ENCODE results near the gene RNF151.

RNF151 gene

DNA sequence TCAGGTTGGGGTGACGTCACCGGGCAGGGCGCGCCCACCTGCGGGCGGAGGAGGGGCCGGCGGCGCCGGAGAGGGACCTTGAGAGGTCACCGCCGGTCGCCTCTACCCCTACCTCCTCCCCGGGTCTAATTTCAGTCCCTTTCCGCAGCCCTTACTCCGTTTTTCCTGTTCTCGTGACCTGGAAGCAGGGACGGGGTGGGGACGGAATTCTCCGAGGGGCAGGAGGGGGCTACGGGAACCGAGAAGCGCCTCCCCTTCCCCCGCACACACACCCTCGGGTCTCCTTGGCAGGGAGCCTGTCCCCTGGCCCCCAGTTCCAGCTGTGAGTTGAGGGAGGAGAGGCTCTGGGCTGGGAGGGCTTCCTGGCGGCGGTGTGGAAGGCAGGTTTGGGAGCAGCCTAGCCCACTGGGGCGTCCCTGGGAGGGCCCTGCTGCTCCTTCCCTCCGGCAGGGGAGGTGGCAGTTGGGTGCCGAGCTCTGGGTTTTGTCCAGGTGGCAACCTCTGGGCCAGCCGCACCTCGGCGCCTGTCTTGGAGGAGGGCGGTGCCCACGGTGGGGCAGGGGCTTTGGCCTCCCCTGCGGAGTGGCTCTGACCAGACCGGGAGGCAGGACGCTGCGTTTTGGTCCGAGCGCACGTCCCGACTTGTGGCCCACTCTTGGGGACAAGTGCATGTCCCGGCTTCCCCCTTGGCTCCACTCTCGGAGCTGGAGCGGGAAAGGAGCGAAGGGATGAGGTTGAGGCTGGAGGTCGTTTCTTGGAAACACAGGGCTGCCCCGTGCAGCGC is 23.9 kb downstream of the RNF151 start:
- in situ Hi-C loops (cut with HindIII; ENCODE audit: low pct_unique_long_range_greater_than_20kb, low sequenced_read_pairs): no loop called here
- TF ChIP-seq JUND (IDR thresholded peaks at IDR 0.05; ENCODE audit: low read depth): no peak
- DNase-seq (ENCODE audit: low read depth in 1 of 2, low spot score in 1 of 2): peak in 1 of 2 experiments; percentile 41

DNA sequence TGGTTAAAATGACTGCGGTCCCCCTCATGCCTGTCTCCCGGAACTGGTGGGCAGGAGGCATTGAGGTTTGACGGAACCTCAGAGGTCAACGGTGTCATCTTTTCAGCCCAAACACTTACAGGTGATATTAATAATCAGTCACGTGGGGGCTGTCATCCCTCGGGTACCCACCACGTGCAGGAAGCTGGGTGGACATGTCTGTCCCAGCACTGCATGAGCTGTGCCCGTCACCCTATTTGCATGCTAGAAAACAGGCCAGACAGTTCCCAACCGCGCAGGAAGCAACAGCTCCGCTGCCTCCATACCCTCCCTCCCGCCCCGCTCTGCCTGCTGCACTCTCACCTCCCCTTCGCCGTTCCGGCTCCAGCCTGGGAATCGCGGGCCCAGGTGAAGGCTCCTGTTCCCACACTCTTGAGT is 24.5 kb downstream of the RNF151 start:
- TF ChIP-seq JUND (IDR thresholded peaks at IDR 0.05; ENCODE audit: low read depth): no peak
- no peak for DNase-seq (ENCODE audit: low read depth in 1 of 2, low spot score in 1 of 2)
- in situ Hi-C loops (cut with HindIII; ENCODE audit: low pct_unique_long_range_greater_than_20kb, low sequenced_read_pairs): no loop called here

DNA sequence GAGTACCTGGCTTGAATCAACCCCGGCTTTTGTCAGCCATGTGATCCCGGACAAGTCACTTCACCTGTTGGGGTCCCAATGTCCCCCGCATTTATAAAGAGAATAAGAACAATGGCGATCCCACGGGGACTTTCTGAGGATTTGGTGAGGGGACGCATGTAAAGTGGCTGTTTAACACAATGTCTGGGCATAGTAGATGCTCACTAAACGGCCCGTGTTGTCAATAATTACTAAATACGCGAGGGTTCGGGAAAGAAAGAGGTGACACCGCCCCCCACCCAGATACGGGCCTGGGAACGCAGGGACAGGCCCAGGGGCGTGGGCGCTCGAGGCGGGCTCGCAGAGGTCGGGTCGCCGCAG is 24.9 kb downstream of the RNF151 start:
- no peak for TF ChIP-seq JUND (IDR thresholded peaks at IDR 0.05; ENCODE audit: low read depth)
- in situ Hi-C loops (cut with HindIII; ENCODE audit: low pct_unique_long_range_greater_than_20kb, low sequenced_read_pairs): no loop called here
- no peak for DNase-seq (ENCODE audit: low read depth in 1 of 2, low spot score in 1 of 2)

DNA sequence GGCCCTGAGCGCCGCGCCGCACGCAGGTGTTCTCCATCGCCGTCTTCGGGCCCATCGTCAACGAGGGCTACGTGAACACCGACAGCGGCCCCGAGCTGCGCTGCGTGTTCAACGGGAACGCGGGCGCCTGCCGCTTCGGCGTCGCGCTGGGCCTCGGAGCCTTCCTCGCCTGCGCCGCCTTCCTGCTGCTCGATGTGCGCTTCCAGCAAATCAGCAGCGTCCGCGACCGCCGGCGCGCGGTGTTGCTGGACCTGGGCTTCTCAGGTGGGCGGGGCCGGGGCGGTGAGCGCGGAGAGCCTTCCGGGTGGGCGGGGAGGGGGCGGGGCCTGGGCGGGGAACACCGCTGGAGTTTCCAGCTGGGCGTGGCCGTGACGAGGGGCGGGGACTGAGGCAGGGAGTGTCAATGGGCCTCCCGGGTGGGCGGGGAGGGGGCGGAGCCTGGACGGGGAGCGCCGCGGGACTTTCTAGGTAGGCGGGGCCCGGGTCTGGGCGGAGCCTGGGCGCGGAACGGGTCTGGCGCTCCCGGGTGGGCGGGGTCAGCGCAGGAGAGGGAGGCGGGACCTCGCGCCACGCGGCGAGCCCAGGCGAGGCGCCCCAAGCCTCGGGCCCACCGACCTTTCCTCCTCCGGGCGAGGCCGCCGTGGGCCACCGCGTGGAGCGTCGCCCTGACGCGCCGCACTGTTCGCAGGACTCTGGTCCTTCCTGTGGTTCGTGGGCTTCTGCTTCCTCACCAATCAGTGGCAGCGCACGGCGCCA is 25.5 kb downstream of the RNF151 start:
- peak; percentile 85 to 96 for DNase-seq (ENCODE audit: low read depth in 1 of 2, low spot score in 1 of 2)
- in situ Hi-C loops (cut with HindIII; ENCODE audit: low pct_unique_long_range_greater_than_20kb, low sequenced_read_pairs): no loop called here
- no peak for TF ChIP-seq JUND (IDR thresholded peaks at IDR 0.05; ENCODE audit: low read depth)

DNA sequence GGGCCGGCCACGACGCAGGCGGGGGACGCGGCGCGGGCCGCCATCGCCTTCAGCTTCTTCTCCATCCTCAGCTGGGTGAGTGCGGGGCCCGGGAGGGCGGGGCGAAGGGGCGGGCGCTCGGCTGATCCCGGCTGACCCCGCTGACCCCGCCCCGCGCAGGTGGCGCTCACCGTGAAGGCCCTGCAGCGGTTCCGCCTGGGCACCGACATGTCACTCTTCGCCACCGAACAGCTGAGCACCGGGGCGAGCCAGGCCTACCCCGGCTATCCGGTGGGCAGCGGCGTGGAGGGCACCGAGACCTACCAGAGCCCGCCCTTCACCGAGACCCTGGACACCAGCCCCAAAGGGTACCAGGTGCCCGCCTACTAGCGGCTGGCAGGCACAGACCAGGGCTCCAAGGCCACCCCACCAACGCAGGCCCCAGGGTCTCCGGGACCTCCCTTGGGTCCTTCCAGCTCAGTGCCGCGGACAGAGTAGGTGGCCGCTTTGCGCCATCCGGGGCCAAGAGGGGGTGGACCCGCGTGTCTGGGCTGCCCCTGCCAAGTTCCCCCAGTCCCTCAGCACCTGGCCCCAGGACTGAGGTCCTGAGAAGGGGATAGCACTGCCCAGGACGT is 26.2 kb downstream of the RNF151 start:
- TF ChIP-seq JUND (IDR thresholded peaks at IDR 0.05; ENCODE audit: low read depth): no peak
- in situ Hi-C loops (cut with HindIII; ENCODE audit: low pct_unique_long_range_greater_than_20kb, low sequenced_read_pairs): no loop called here
- DNase-seq (ENCODE audit: low read depth in 1 of 2, low spot score in 1 of 2): no peak

DNA sequence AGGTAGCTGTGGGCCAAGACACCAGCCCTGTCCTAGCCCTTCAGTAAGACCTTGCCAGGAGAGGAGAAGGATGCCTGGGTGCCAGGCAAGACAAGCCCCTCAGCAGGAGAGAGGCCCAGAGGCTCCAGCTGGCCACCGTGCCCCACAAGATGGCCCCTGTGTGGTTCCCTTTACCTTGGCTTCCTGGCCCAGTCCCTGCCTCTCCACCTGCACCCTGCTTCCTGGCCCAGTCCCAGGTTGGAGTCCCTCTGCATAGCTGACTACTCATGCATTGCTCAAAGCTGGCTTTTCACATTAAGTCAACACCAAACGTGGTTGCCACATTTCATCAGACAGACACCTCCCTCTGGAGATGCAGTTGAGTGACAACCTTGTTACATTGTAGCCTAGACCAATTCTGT is 27.1 kb downstream of the RNF151 start:
- in situ Hi-C loops (cut with HindIII; ENCODE audit: low pct_unique_long_range_greater_than_20kb, low sequenced_read_pairs): no loop called here
- peak in 1 of 2 experiments; percentile 71 for DNase-seq (ENCODE audit: low read depth in 1 of 2, low spot score in 1 of 2)
- no peak for TF ChIP-seq JUND (IDR thresholded peaks at IDR 0.05; ENCODE audit: low read depth)

DNA sequence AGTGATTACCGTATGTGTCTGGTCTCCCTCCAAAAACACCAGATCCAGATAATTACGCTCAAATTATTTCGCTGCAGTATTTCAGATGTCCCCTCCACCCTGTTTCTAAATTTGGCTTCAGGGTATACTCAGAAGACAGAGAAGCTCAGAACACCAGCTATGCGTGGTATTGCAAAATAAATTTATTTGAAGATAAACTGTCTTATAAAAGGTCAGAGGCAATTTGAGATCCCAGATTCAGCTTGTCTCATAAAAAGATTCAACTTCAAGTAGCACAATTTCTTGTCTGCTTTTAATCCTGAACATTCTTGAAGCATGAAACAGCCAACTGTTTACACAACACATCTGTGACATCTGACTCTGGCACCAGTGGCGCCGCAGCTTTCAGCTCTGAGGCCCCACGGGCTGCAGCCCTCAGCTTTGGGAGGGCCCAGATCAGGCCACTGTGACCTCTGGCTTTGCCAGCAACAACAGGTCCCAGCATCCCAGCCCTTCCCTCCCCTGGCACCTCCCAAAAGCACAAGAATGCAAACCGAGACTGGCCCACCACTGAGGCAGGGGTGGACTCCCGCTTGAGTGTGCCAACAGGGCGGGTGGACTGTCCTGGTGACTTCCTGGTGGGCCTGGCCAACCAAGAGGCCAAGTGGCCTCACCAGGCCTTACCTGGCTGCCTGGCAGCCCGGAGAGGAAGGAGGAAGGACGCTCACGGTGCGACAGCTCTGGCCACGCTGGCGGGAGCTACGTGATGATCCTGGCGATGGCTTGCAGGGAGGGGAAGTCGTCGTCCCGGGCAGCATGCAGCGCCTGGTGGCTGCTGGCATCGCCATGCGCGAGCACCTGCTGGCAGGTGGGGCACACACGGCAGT is 31.1 kb downstream of the RNF151 start:
- TF ChIP-seq JUND (IDR thresholded peaks at IDR 0.05; ENCODE audit: low read depth): no peak
- in situ Hi-C loops (cut with HindIII; ENCODE audit: low pct_unique_long_range_greater_than_20kb, low sequenced_read_pairs): no loop called here
- DNase-seq (ENCODE audit: low read depth in 1 of 2, low spot score in 1 of 2): no peak

DNA sequence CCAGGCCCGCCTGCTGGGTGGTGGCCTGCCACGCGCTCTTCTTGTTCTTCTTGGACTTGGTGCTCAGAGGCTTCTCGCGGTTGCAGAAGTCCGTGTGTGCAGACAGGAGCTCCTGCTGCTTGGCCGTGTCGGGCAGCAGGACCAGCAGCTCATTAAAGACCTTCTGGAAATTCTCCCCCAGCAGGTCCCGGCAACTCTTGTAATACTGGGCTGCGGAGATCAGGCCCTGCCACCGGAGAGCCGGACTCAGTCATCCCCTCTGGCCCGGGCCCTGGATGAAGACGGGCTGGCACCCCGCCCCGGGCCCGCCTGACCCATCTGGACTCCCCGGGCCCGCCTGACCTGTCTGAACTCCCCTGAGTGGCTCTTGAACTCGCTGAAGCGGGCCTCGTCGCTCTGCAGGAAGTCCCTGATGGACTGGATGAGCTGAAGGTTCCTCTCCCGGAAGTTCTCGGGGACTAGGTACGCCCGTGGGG is 31.7 kb downstream of the RNF151 start:
- no peak for TF ChIP-seq JUND (IDR thresholded peaks at IDR 0.05; ENCODE audit: low read depth)
- in situ Hi-C loops (cut with HindIII; ENCODE audit: low pct_unique_long_range_greater_than_20kb, low sequenced_read_pairs): no loop called here
- no peak for DNase-seq (ENCODE audit: low read depth in 1 of 2, low spot score in 1 of 2)

DNA sequence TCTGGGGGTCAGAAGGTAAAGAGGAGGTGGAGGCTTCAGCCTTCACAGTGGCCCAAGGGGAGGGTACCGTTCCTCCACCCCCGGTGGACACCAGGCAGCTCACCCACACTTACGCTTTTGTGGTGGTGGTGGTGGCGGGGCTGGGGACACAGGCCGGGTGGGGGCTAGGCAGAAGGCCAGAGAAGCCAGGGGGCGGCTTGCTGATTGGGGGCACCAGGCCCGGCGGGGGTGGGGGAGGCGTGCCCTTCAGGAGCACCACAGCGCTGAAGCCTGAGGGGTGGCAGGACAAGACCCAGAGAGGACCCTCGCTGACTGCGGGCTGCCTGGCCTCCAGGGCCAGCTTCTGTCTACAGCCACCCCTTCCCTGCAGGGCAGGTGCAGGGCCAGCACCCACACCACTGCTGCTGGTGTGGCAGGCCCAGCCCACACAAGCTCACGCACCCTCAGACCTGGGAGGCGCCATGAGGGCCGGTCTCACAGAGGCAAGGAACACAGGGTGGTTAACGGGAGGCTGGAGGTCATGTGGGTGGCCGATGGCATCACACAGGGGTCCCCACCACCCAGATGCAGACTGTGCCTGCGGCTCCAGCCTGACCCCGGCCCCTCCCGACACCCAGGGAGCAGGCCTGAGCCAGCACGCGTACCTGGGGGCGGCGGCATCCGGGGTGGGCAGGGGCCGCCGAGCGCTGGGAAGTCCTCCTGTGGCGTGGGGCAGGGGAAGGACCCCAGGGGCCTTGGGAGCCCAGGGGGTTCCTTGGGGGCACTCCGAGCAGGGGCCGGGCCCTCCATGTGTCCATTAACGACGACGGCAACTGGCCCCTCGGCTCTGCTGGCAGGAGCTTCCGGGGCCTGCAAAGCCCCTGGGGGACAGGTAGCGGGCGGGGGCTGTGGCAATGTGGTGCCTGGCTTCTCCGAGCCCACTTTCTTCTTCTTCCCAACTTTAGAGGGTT is 32.5 kb downstream of the RNF151 start:
- DNase-seq (ENCODE audit: low read depth in 1 of 2, low spot score in 1 of 2): no peak
- TF ChIP-seq JUND (IDR thresholded peaks at IDR 0.05; ENCODE audit: low read depth): no peak
- in situ Hi-C loops (cut with HindIII; ENCODE audit: low pct_unique_long_range_greater_than_20kb, low sequenced_read_pairs): no loop called here

DNA sequence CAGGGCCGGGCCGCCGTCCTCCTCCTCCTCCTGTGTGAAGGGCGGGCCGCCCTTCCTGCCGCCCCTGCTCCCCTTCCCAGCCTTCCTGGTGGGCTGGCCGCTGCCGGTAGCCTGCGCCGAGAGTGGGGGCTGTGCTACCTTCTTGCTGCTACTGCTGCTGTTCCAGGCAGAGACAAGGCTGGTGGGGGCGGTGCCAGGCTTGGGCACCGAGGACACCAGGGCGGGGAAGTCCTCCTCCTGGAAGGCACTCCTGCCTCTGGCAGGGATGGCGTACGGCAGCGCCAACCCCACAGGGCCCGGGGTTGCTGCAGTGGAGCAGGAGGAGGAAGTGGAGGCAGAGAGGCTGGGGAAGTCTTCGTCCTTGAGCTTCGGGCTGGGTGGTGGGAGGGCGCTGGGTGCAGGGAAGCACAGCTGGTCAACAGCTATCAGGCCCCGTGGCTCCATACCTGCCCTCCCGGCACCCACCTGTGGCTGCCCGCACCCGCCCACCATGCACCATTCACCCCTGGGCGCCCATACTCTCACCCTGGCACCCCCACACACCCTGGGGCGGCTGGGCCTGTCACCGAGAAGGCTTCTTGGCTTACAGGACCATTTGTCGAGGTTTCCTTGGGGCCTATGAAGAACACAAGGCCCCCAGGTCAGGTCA is 33.3 kb downstream of the RNF151 start:
- TF ChIP-seq JUND (IDR thresholded peaks at IDR 0.05; ENCODE audit: low read depth): no peak
- no peak for DNase-seq (ENCODE audit: low read depth in 1 of 2, low spot score in 1 of 2)
- in situ Hi-C loops (cut with HindIII; ENCODE audit: low pct_unique_long_range_greater_than_20kb, low sequenced_read_pairs): no loop called here

DNA sequence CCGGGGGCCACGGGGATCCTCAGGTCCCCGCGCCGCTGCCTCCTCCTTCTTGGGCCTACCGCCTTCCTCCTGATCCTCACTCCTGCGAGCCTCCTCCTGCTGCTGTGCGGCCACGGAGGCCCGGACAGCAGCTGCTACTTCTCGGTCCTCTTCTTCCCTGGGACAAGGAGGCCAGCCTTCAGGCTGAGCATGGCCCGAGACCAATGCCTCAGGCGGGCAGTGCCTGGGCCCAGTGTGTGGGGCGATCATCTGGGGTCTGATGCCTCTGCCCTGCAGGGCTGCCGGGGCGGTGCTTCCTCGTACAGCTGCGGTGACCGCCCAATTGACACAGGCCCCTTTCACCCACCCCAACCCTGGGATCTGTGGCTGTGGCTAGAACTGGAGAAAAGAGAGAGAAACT is 34.4 kb downstream of the RNF151 start:
- in situ Hi-C loops (cut with HindIII; ENCODE audit: low pct_unique_long_range_greater_than_20kb, low sequenced_read_pairs): no loop called here
- no peak for TF ChIP-seq JUND (IDR thresholded peaks at IDR 0.05; ENCODE audit: low read depth)
- DNase-seq (ENCODE audit: low read depth in 1 of 2, low spot score in 1 of 2): no peak
